ENCODE results near the gene SH3GLB1.

Gene SH3GLB1

GRCh38 chr1:86747304-86747703, 42.9 kb downstream of the SH3GLB1 start:
- TF ChIP-seq, protein P1, sequence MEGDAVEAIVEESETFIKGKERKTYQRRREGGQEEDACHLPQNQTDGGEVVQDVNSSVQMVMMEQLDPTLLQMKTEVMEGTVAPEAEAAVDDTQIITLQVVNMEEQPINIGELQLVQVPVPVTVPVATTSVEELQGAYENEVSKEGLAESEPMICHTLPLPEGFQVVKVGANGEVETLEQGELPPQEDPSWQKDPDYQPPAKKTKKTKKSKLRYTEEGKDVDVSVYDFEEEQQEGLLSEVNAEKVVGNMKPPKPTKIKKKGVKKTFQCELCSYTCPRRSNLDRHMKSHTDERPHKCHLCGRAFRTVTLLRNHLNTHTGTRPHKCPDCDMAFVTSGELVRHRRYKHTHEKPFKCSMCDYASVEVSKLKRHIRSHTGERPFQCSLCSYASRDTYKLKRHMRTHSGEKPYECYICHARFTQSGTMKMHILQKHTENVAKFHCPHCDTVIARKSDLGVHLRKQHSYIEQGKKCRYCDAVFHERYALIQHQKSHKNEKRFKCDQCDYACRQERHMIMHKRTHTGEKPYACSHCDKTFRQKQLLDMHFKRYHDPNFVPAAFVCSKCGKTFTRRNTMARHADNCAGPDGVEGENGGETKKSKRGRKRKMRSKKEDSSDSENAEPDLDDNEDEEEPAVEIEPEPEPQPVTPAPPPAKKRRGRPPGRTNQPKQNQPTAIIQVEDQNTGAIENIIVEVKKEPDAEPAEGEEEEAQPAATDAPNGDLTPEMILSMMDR (IDR thresholded peaks at IDR 0.05) = no peak

DNA sequence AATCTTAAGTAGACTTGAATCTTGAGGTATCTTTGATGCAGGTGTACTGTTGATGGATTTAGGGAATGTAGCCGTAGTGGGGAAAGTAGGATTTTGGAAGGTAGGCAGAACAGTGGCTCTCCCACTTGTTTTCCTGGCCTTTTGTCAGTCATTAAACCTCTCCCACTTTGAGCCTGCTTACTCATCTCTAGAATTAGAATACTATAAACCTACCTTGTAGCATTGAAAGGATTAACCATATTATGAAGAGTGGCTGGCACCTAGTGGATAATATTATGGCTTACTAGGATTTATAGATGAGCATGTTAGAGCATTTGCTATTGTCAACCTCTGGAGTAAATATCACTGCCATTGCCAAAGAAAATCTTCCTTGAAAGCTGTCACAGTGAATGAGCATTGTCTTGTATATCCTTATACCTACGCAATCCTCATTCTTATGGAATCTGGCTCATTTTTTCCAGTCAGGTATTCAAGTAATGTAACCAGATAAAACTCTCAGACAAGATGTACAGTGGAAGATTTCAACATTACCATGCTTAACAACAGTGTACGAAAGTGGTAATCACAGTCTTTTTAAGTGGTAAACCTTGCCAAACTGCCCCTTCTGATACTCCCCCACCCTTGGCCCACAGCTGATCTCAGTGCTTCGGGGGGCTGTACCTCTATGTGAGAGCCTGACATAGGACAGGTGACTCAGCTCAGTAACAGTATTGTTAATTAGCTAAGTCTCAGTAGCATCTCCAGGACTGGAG, 44.4 kb downstream of the SH3GLB1 start:
- TF ChIP-seq, protein P1 (IDR thresholded peaks at IDR 0.05) = no peak

- TF ChIP-seq, protein P1 (IDR thresholded peaks at IDR 0.05) = no peak
These were observed 45.7 kb downstream of the SH3GLB1 start for GRCh38 chr1:86750076-86750475.

DNA sequence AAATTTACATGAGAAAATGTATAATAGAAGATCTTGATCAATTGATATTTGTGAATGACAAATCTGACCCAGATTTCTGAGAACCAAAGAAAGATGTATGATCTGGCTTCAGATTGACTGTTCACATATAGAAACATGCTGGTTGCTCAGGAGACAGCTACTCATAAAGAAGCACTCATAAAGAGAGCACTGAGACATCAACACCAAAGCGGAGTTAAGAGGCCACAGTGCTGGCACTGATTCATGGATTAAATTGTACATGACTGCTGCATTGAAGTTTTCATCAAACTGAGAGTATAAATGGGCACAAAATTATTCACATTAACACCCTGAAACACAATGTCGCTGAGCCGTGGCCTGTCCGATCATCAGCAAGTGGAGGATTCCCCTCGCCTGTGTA, 46.2 kb downstream of the SH3GLB1 start:
- TF ChIP-seq, protein P1 (IDR thresholded peaks at IDR 0.05) = no peak

DNA sequence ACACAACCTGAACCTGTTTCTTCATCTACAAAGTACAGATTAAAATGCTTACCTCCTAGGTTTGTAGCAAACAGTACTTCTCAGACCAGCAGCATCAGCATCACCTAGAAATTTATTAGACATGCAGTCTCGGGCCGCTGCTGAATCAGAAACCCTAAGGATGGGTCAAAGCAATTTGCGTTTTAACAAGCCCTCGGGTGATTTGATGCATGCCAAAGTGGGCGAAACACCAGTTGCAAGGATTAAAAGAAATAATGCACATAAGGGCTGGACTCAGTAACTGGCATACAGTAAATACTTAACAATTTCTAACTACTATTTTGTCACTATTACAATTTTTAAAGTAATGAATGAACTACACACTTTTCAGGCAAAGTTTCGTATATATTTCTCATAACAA, 47.5 kb downstream of the SH3GLB1 start:
- TF ChIP-seq, protein P1 (IDR thresholded peaks at IDR 0.05) = no peak

DNA sequence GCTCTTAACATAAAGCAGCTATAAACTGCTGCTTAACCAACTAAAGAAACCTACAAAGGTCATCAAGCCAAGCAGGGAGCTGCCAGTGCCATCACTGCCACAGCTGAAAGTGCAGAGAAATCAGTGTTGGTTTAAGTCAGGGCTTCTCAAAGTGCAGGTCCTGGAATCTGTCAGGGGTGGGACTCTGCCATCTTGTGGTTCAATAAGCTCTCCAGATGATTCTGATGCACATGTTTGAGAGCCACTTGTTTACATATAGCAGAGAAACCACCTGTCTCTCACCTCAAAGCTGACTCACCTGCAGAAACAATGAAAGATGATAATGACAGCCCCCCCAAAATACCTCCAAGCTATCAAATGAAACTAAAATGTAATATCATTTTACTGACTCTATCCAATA, 49.3 kb downstream of the SH3GLB1 start:
- TF ChIP-seq, protein P1 (IDR thresholded peaks at IDR 0.05) = no peak

- TF ChIP-seq, protein P1 (IDR thresholded peaks at IDR 0.05) = no peak
These were observed 50.0 kb downstream of the SH3GLB1 start for GRCh38 chr1:86754265-86754974.
